ENCODE data around the gene TP53. TPM values are rescaled to one million over a fixed set of nuclear protein-coding genes. Genes with fewer than 3 reads are reported as not detected.
A peak's percentile ranks its signal among the peaks of the same experiment; 100 is the strongest.

TP53 gene
- polyA plus RNA-seq, 1 donor from 2014 or later = 13.8 TPM

GRCh38 chr17:7686222-7687071 lies 843 bp downstream of the TP53 start:
- H3K27ac ChIP-seq (ENCODE audit: low read length) = peak overlapping the region; percentile 100
- peak overlapping the region; percentile 41 for H2AFZ ChIP-seq (ENCODE audit: low read depth, low read length)
- H3F3A ChIP-seq (ENCODE audit: insufficient read depth, low read length, poor library complexity, severe bottlenecking) = peaks cover 5% of the 10 kb centered on the region
- H3K9me2 ChIP-seq (ENCODE audit: insufficient read depth, low read length) = no peaks in the 10 kb centered on the region
- no peak for TF ChIP-seq SMC3 (conservative IDR thresholded peaks at IDR 0.05; ENCODE audit: poor library complexity)
- TF ChIP-seq POLR2AphosphoS5 (IDR thresholded peaks at IDR 0.05) = peak; percentile 99
- no peak for TF ChIP-seq EZH2 (IDR thresholded peaks at IDR 0.05; ENCODE audit: borderline replicate concordance, insufficient read depth, low read length, poor library complexity, severe bottlenecking)
- TF ChIP-seq EP300 (conservative IDR thresholded peaks at IDR 0.05; ENCODE audit: poor library complexity, severe bottlenecking) = peak; percentile 23
- TF ChIP-seq RAD21 (conservative IDR thresholded peaks at IDR 0.05) = peak; percentile 19
- peak; percentile 81 for TF ChIP-seq TAF1 (IDR thresholded peaks at IDR 0.05; ENCODE audit: low read depth)
- no peak for TF ChIP-seq MXI1 (conservative IDR thresholded peaks at IDR 0.05; ENCODE audit: poor library complexity, severe bottlenecking)
- no peak for TF ChIP-seq CTCF (IDR thresholded peaks at IDR 0.05; ENCODE audit: poor library complexity, severe bottlenecking)
- TF ChIP-seq REST (IDR thresholded peaks at IDR 0.05; ENCODE audit: borderline replicate concordance) = peak; percentile 93
- H3K9ac ChIP-seq (ENCODE audit: low read length) = peak overlapping the region; percentile 98
- H4K20me1 ChIP-seq (ENCODE audit: insufficient read depth) = no peaks in the 10 kb centered on the region
- peaks cover 43% of the 10 kb centered on the region for H3K79me2 ChIP-seq (replicated peaks; ENCODE audit: insufficient read depth, low read length)
- peak overlapping the region; percentile 79 for H3K4me2 ChIP-seq (ENCODE audit: low read length)
- H3K36me3 ChIP-seq (ENCODE audit: insufficient read depth, low read length) = no peaks in the 10 kb centered on the region
- H3K4me3 ChIP-seq (ENCODE audit: low read length) = peak overlapping the region; percentile 96
- no peaks in the 10 kb centered on the region for H3K9me3 ChIP-seq (ENCODE audit: low read length)
- no peaks in the 10 kb centered on the region for H3K27me3 ChIP-seq (ENCODE audit: insufficient read depth, low read depth, low read length)

- Histone ChIP-seq H3K27ac (ENCODE audit: low read length) (peak overlapping the region; percentile 100), H3K79me2 (replicated peaks; ENCODE audit: insufficient read depth, low read length) (peaks cover 43% of the 10 kb centered on the region), H3K4me2 (ENCODE audit: low read length) (peak overlapping the region; percentile 61), H3F3A (ENCODE audit: insufficient read depth, low read length, poor library complexity, severe bottlenecking) (peaks cover 5% of the 10 kb centered on the region), H3K4me3 (ENCODE audit: low read length) (peak overlapping the region; percentile 96), H4K20me1 (ENCODE audit: insufficient read depth) (no peaks in the 10 kb centered on the region), H3K27me3 (ENCODE audit: insufficient read depth, low read depth, low read length) (no peaks in the 10 kb centered on the region), H3K36me3 (ENCODE audit: insufficient read depth, low read length) (no peaks in the 10 kb centered on the region), H3K9me2 (ENCODE audit: insufficient read depth, low read length) (no peaks in the 10 kb centered on the region), H2AFZ (ENCODE audit: low read depth, low read length) (peak overlapping the region; percentile 41), H3K9ac (ENCODE audit: low read length) (peak overlapping the region; percentile 98), H3K9me3 (ENCODE audit: low read length) (no peaks in the 10 kb centered on the region)
- TF ChIP-seq POLR2AphosphoS5 (IDR thresholded peaks at IDR 0.05) (peak; percentile 94), SMC3 (conservative IDR thresholded peaks at IDR 0.05; ENCODE audit: poor library complexity) (peak; percentile 48), TAF1 (IDR thresholded peaks at IDR 0.05; ENCODE audit: low read depth) (peak; percentile 91), EP300 (conservative IDR thresholded peaks at IDR 0.05; ENCODE audit: poor library complexity, severe bottlenecking) (peak; percentile 83), RAD21 (conservative IDR thresholded peaks at IDR 0.05) (no peak), CTCF (IDR thresholded peaks at IDR 0.05; ENCODE audit: poor library complexity, severe bottlenecking) (peak; percentile 9), EZH2 (IDR thresholded peaks at IDR 0.05; ENCODE audit: borderline replicate concordance, insufficient read depth, low read length, poor library complexity, severe bottlenecking) (no peak), MXI1 (conservative IDR thresholded peaks at IDR 0.05; ENCODE audit: poor library complexity, severe bottlenecking) (peak; percentile 79), REST (IDR thresholded peaks at IDR 0.05; ENCODE audit: borderline replicate concordance) (peak; percentile 90)
Measured at GRCh38 chr17:7685533-7686221, 1.6 kb downstream of the TP53 start.

Data from neural cell (in vitro differentiated cells).